ENCODE data around the gene LSG1. TPM values are rescaled to one million over a fixed set of nuclear protein-coding genes. Genes with fewer than 3 reads are reported as not detected.
A peak's percentile ranks its signal among the peaks of the same experiment; 100 is the strongest.

LSG1 gene
- total RNA-seq, 2 experiments from 2014 or later, result 47.3 to 55.2 TPM

GRCh38 chr3:194683380-194683779 is 11.4 kb upstream of the LSG1 start:
- Mint-ChIP-seq H3K27me3 (peaks cover 23% of the 10 kb centered on the region), H3K36me3 (no peaks in the 10 kb centered on the region), H3K27ac (no peak overlapping the region), H3K4me3 (no peak overlapping the region), H3K9me3 (no peaks in the 10 kb centered on the region), H3K4me1 (peaks cover 31% of the 10 kb centered on the region)
- POLR2A ChIA-PET, result interaction anchor here (1.2 to 2.4 kb wide), 2 partner anchors 12 to 587 kb away, joined by 4 to 20 read pairs; partner anchors contain the start of gene LSG1
- ATAC-seq (ENCODE audit: low read depth), result no peak
- DNase-seq, result no peak

- no peak overlapping the region for H3K4me3 Mint-ChIP-seq
- H3K9me3 Mint-ChIP-seq, result no peaks in the 10 kb centered on the region
- H3K36me3 Mint-ChIP-seq, result no peaks in the 10 kb centered on the region
- POLR2A ChIA-PET, result interaction anchor here (0.9 to 2.4 kb wide), 4 partner anchors 11 to 588 kb away, joined by 4 to 20 read pairs (median 5); partner anchors contain the start of gene LSG1
- DNase-seq (peak; percentile 58), ATAC-seq (ENCODE audit: low read depth) (peak; percentile 63)
- H3K4me1 Mint-ChIP-seq, result peaks cover 31% of the 10 kb centered on the region
- H3K27me3 Mint-ChIP-seq, result peaks cover 23% of the 10 kb centered on the region
- H3K27ac Mint-ChIP-seq, result no peak overlapping the region
These were observed 10.8 kb upstream of the LSG1 start for GRCh38 chr3:194682694-194683310.

GRCh38 chr3:194682189-194682693 is 10.2 kb upstream of the LSG1 start:
- Mint-ChIP-seq H3K4me1 (peaks cover 29% of the 10 kb centered on the region), H3K9me3 (no peaks in the 10 kb centered on the region), H3K27ac (no peak overlapping the region), H3K27me3 (peaks cover 20% of the 10 kb centered on the region), H3K4me3 (no peak overlapping the region), H3K36me3 (no peaks in the 10 kb centered on the region)
- POLR2A ChIA-PET, result interaction anchor here (0.9 to 2.4 kb wide), 4 partner anchors 10 to 588 kb away, joined by 4 to 20 read pairs (median 5); partner anchors contain the start of gene LSG1
- ATAC-seq (ENCODE audit: low read depth), result no peak
- no peak for DNase-seq

GRCh38 chr3:194680888-194681615 is 9.1 kb upstream of the LSG1 start:
- H3K27me3 Mint-ChIP-seq, result peaks cover 15% of the 10 kb centered on the region
- POLR2A ChIA-PET, result no interaction called here
- no peak for DNase-seq
- H3K4me3 Mint-ChIP-seq, result no peak overlapping the region
- peaks cover 27% of the 10 kb centered on the region for H3K4me1 Mint-ChIP-seq
- no peaks in the 10 kb centered on the region for H3K9me3 Mint-ChIP-seq
- no peak for ATAC-seq (ENCODE audit: low read depth)
- H3K27ac Mint-ChIP-seq, result no peak overlapping the region
- H3K36me3 Mint-ChIP-seq, result no peaks in the 10 kb centered on the region

- DNase-seq (no peak), ATAC-seq (ENCODE audit: low read depth) (no peak)
- Mint-ChIP-seq H3K9me3 (no peaks in the 10 kb centered on the region), H3K36me3 (no peaks in the 10 kb centered on the region), H3K4me1 (peaks cover 5% of the 10 kb centered on the region), H3K27ac (no peak overlapping the region), H3K27me3 (peaks cover 8% of the 10 kb centered on the region), H3K4me3 (no peak overlapping the region)
- POLR2A ChIA-PET, result no interaction called here
These were observed 4.5 kb upstream of the LSG1 start for GRCh38 chr3:194676471-194676870.

GRCh38 chr3:194675680-194676079 is 3.7 kb upstream of the LSG1 start:
- Mint-ChIP-seq H3K27me3 (peaks cover 5% of the 10 kb centered on the region), H3K36me3 (no peaks in the 10 kb centered on the region), H3K4me3 (no peak overlapping the region), H3K9me3 (no peaks in the 10 kb centered on the region), H3K27ac (no peak overlapping the region), H3K4me1 (peaks cover 9% of the 10 kb centered on the region)
- ATAC-seq (ENCODE audit: low read depth) (no peak), DNase-seq (no peak)
- POLR2A ChIA-PET, result no interaction called here

GRCh38 chr3:194675081-194675640 is 3.2 kb upstream of the LSG1 start:
- Mint-ChIP-seq H3K4me1 (peaks cover 12% of the 10 kb centered on the region), H3K27ac (no peak overlapping the region), H3K36me3 (no peaks in the 10 kb centered on the region), H3K4me3 (peak overlapping the region; percentile 7), H3K9me3 (no peaks in the 10 kb centered on the region), H3K27me3 (peaks cover 3% of the 10 kb centered on the region)
- POLR2A ChIA-PET, result interaction anchor here (0.6 kb wide), 1 partner anchor 845 kb away, joined by 3 read pairs; no protein-coding TSS in a partner anchor
- ATAC-seq (ENCODE audit: low read depth) (no peak), DNase-seq (no peak)

GRCh38 chr3:194673761-194674160 is 1.8 kb upstream of the LSG1 start:
- no peak overlapping the region for H3K27ac Mint-ChIP-seq
- ATAC-seq (ENCODE audit: low read depth) (no peak), DNase-seq (no peak)
- H3K9me3 Mint-ChIP-seq, result no peaks in the 10 kb centered on the region
- H3K36me3 Mint-ChIP-seq, result peaks cover 3% of the 10 kb centered on the region
- peaks cover 3% of the 10 kb centered on the region for H3K27me3 Mint-ChIP-seq
- no peak overlapping the region for H3K4me3 Mint-ChIP-seq
- peaks cover 14% of the 10 kb centered on the region for H3K4me1 Mint-ChIP-seq
- POLR2A ChIA-PET, result interaction anchor here (3.1 kb wide), 1 partner anchor 95 kb away, joined by 9 read pairs; no protein-coding TSS in a partner anchor

- H3K36me3 Mint-ChIP-seq, result peaks cover 5% of the 10 kb centered on the region
- H3K4me3 Mint-ChIP-seq, result peak overlapping the region; percentile 98
- POLR2A ChIA-PET, result interaction anchor here (1.3 to 3.1 kb wide), 6 partner anchors 10 to 871 kb away, joined by 4 to 20 read pairs (median 10); partner anchors contain the start of genes FAM43A and PPP1R2
- no peaks in the 10 kb centered on the region for H3K9me3 Mint-ChIP-seq
- H3K27ac Mint-ChIP-seq, result peak overlapping the region; percentile 39
- peaks cover 16% of the 10 kb centered on the region for H3K4me1 Mint-ChIP-seq
- ATAC-seq (ENCODE audit: low read depth) (no peak), DNase-seq (no peak)
- H3K27me3 Mint-ChIP-seq, result peaks cover 3% of the 10 kb centered on the region
These were observed 885 bp upstream of the LSG1 start for GRCh38 chr3:194672876-194673275.

- Mint-ChIP-seq H3K4me1 (peaks cover 16% of the 10 kb centered on the region), H3K27me3 (peaks cover 3% of the 10 kb centered on the region), H3K4me3 (peak overlapping the region; percentile 98), H3K9me3 (no peaks in the 10 kb centered on the region), H3K36me3 (peaks cover 5% of the 10 kb centered on the region), H3K27ac (peak overlapping the region; percentile 94)
- DNase-seq (no peak), ATAC-seq (ENCODE audit: low read depth) (peak; percentile 6)
- POLR2A ChIA-PET, result interaction anchor here (0.8 to 3.1 kb wide), 6 partner anchors 11 to 599 kb away, joined by 3 to 20 read pairs (median 10); partner anchors contain the start of gene FAM43A
These were observed 486 bp downstream of the LSG1 start for GRCh38 chr3:194671511-194671899.

- H3K4me1 Mint-ChIP-seq, result peaks cover 10% of the 10 kb centered on the region
- no peak overlapping the region for H3K4me3 Mint-ChIP-seq
- no peaks in the 10 kb centered on the region for H3K9me3 Mint-ChIP-seq
- no peaks in the 10 kb centered on the region for H3K27me3 Mint-ChIP-seq
- ATAC-seq (ENCODE audit: low read depth) (no peak), DNase-seq (no peak)
- no peak overlapping the region for H3K27ac Mint-ChIP-seq
- POLR2A ChIA-PET, result no interaction called here
- H3K36me3 Mint-ChIP-seq, result peaks cover 18% of the 10 kb centered on the region
These were observed 4.6 kb downstream of the LSG1 start for GRCh38 chr3:194667363-194667762.

- no peak overlapping the region for H3K27ac Mint-ChIP-seq
- H3K9me3 Mint-ChIP-seq, result no peaks in the 10 kb centered on the region
- DNase-seq, result no peak
- POLR2A ChIA-PET, result no interaction called here
- H3K4me1 Mint-ChIP-seq, result peaks cover 9% of the 10 kb centered on the region
- ATAC-seq (ENCODE audit: low read depth), result no peak
- no peaks in the 10 kb centered on the region for H3K27me3 Mint-ChIP-seq
- H3K4me3 Mint-ChIP-seq, result no peak overlapping the region
- peaks cover 22% of the 10 kb centered on the region for H3K36me3 Mint-ChIP-seq
These were observed 7.1 kb downstream of the LSG1 start for GRCh38 chr3:194664857-194665256.

GRCh38 chr3:194661946-194662345 is 10.0 kb downstream of the LSG1 start:
- Mint-ChIP-seq H3K36me3 (peaks cover 31% of the 10 kb centered on the region), H3K27ac (no peak overlapping the region), H3K9me3 (no peaks in the 10 kb centered on the region), H3K4me3 (no peak overlapping the region), H3K27me3 (no peaks in the 10 kb centered on the region), H3K4me1 (peaks cover 5% of the 10 kb centered on the region)
- ATAC-seq (ENCODE audit: low read depth) (no peak), DNase-seq (no peak)
- POLR2A ChIA-PET, result no interaction called here

Data from activated naive CD8-positive, alpha-beta T cell treated with anti-CD3 and anti-CD28 coated beads, Interleukin-2, amount 10 ng/mL, durations not matched to agents 7 days and 5 days (primary cell).